ENCODE measurements around the gene KIR3DL1. TPM values are rescaled to one million over a fixed set of nuclear protein-coding genes. Genes with fewer than 3 reads are reported as not detected.

Gene KIR3DL1
- total and polyA plus RNA-seq, 2 donors (not counting 1 experiment from before 2014, with no cell fraction given): not detected

- no peaks in the 10 kb centered on the region for H4K20me1 ChIP-seq (ENCODE audit: control insufficient read depth, insufficient read depth, low read length, poor library complexity, severe bottlenecking)
- no peaks in the 10 kb centered on the region for H3K4me1 ChIP-seq (ENCODE audit: control insufficient read depth in 2 of 2, insufficient read depth in 2 of 2, low read length in 2 of 2)
- Mint-ChIP-seq H3K4me3 (no peak overlapping the region), H3K9me3 (ENCODE audit: insufficient read depth) (peaks cover under 1% of the 10 kb centered on the region), H3K27ac (no peak overlapping the region), H3K4me1 (no peaks in the 10 kb centered on the region), H3K27me3 (peaks cover 37% of the 10 kb centered on the region)
- CTCF ChIA-PET: no interaction called here
- H3K27me3 ChIP-seq (replicated peaks in 1 of 4; ENCODE audit: control extremely low read depth in 1 of 4, control insufficient read depth in 3 of 4, insufficient read depth in 4 of 4, low read length in 3 of 4): peaks cover 0 to 8% (median 3%) of the 10 kb centered on the region in 4 experiments
- H3K36me3 ChIP-seq (replicated peaks in 1 of 2; ENCODE audit: control extremely low read depth in 1 of 2, control insufficient read depth in 1 of 2, extremely low read depth in 1 of 2, insufficient read depth in 2 of 2, low read length in 1 of 2): no peaks in the 10 kb centered on the region
- ATAC-seq (ENCODE audit: low read depth): no peak
- no peak overlapping the region for H3K4me2 ChIP-seq (replicated peaks; ENCODE audit: low read depth, low read length, poor library complexity, severe bottlenecking)
- H2AFZ ChIP-seq (ENCODE audit: insufficient read depth, low read depth, low read length, poor library complexity, severe bottlenecking): no peak overlapping the region
- TF ChIP-seq CTCF (IDR thresholded peaks at IDR 0.05) (no peak), EZH2 (IDR thresholded peaks at IDR 0.05; ENCODE audit: borderline replicate concordance, insufficient read depth, low read depth, low read length, poor library complexity, severe bottlenecking) (no peak)
- DNase-seq: no peak
- H3K4me3 ChIP-seq (ENCODE audit: control extremely low read depth in 1 of 5, extremely low read depth in 1 of 5, insufficient read depth in 1 of 5, low read depth in 2 of 5, low read length in 4 of 5): no peak overlapping the region
- POLR2A ChIA-PET: no interaction called here
- no peaks in the 10 kb centered on the region for H3K79me2 ChIP-seq (ENCODE audit: control insufficient read depth, insufficient read depth, low read length)
- intact Hi-C loops (cut with micrococcal nuclease): no loop called here
- H3K9ac ChIP-seq (ENCODE audit: low read length): no peak overlapping the region
- H3K9me3 ChIP-seq (ENCODE audit: control extremely low read depth in 1 of 3, control insufficient read depth in 2 of 3, insufficient read depth in 1 of 3, low read length in 2 of 3): peaks cover 0 to 11% (median 0%) of the 10 kb centered on the region in 3 donors
- no peak overlapping the region for H3K27ac ChIP-seq (ENCODE audit: low read length in 2 of 2)
- WGBS (ENCODE audit: insufficient coverage): 93% methylated on average over 10 of the region's 10 CpGs
Measured at GRCh38 chr19:54804571-54804970, 11.7 kb upstream of the KIR3DL1 start.

- Mint-ChIP-seq H3K27me3 (peaks cover 46% of the 10 kb centered on the region), H3K27ac (no peak overlapping the region), H3K9me3 (ENCODE audit: insufficient read depth) (no peaks in the 10 kb centered on the region), H3K4me3 (no peak overlapping the region), H3K4me1 (no peaks in the 10 kb centered on the region)
- CTCF ChIA-PET: no interaction called here
- Histone ChIP-seq H3K4me3 (ENCODE audit: control extremely low read depth in 1 of 5, extremely low read depth in 1 of 5, insufficient read depth in 1 of 5, low read depth in 2 of 5, low read length in 4 of 5) (no peak overlapping the region), H3K27me3 (replicated peaks in 1 of 4; ENCODE audit: control extremely low read depth in 1 of 4, control insufficient read depth in 3 of 4, insufficient read depth in 4 of 4, low read length in 3 of 4) (peaks cover 0 to 12% (median 3%) of the 10 kb centered on the region in 4 experiments), H2AFZ (ENCODE audit: insufficient read depth, low read depth, low read length, poor library complexity, severe bottlenecking) (no peak overlapping the region), H3K79me2 (ENCODE audit: control insufficient read depth, insufficient read depth, low read length) (no peaks in the 10 kb centered on the region), H3K4me2 (replicated peaks; ENCODE audit: low read depth, low read length, poor library complexity, severe bottlenecking) (no peak overlapping the region), H3K36me3 (replicated peaks in 1 of 2; ENCODE audit: control extremely low read depth in 1 of 2, control insufficient read depth in 1 of 2, extremely low read depth in 1 of 2, insufficient read depth in 2 of 2, low read length in 1 of 2) (no peaks in the 10 kb centered on the region), H3K9ac (ENCODE audit: low read length) (no peak overlapping the region), H4K20me1 (ENCODE audit: control insufficient read depth, insufficient read depth, low read length, poor library complexity, severe bottlenecking) (no peaks in the 10 kb centered on the region), H3K9me3 (ENCODE audit: control extremely low read depth in 1 of 3, control insufficient read depth in 2 of 3, insufficient read depth in 1 of 3, low read length in 2 of 3) (peaks cover 0 to 14% (median 0%) of the 10 kb centered on the region in 3 donors), H3K4me1 (ENCODE audit: control insufficient read depth in 2 of 2, insufficient read depth in 2 of 2, low read length in 2 of 2) (no peaks in the 10 kb centered on the region), H3K27ac (ENCODE audit: low read length in 2 of 2) (no peak overlapping the region)
- ATAC-seq (ENCODE audit: low read depth) (no peak), DNase-seq (no peak)
- 81% methylated on average over 13 of the region's 14 CpGs for WGBS (ENCODE audit: insufficient coverage)
- POLR2A ChIA-PET: interaction anchor here (0.6 kb wide), 1 partner anchor 321 kb away, joined by 4 read pairs; no protein-coding TSS in a partner anchor
- intact Hi-C loops (cut with micrococcal nuclease): no loop called here
- no peak for TF ChIP-seq CTCF (IDR thresholded peaks at IDR 0.05)
- no peak for TF ChIP-seq EZH2 (IDR thresholded peaks at IDR 0.05; ENCODE audit: borderline replicate concordance, insufficient read depth, low read depth, low read length, poor library complexity, severe bottlenecking)
Measured at GRCh38 chr19:54805665-54806515, 10.4 kb upstream of the KIR3DL1 start.
